Adrenal gland (tissue), 12 donors: Measurements from ENCODE around the gene TBL3. TPM values are rescaled to one million over a fixed set of nuclear protein-coding genes. Genes with fewer than 3 reads are reported as not detected.

Source experiments
- DNase-seq, 7 donors: peaks; one replicate each; pipeline ENCODE4 v3.0.0-alpha.2; 2019 to 2020
- H3K27ac ChIP-seq, 5 donors: fragments of 200-600 bp; sonication (generic) in 4 of 5; 1 replicate in 3 of 5; 2 replicates in 2 of 5; pipeline versions ENCODE4 v1.5.1 to v1.8.0; 2016 to 2020; ENCODE audit warnings: mild to moderate bottlenecking in 1 of 5
- H3K27me3 ChIP-seq: fragments of 200-600 bp; 2 replicates; pipeline ENCODE4 v1.8.0; 2021
- H3K36me3 ChIP-seq, 2 donors: fragments of 200-600 bp; replicated peaks in 1 of 2; 1 replicate in 1 of 2; 2 replicates in 1 of 2; pipeline versions ENCODE4 v1.5.1 to v1.8.0; 2018 to 2022
- H3K4me1 ChIP-seq, 2 donors: fragments of 200-600 bp; replicated peaks in 1 of 2; 1 replicate in 1 of 2; 2 replicates in 1 of 2; pipeline versions ENCODE4 v1.5.1 to v1.8.0; 2018 to 2021
- H3K4me3 ChIP-seq, 4 donors: fragments of 200-600 bp; sonication (generic) in 3 of 4; one replicate each; pipeline ENCODE4 v1.5.1; 2016 to 2018
- H3K9me3 ChIP-seq, 3 donors: fragments of 200-600 bp; sonication (generic) in 1 of 3; replicated peaks in 1 of 3; 1 replicate in 2 of 3; 2 replicates in 1 of 3; pipeline versions ENCODE4 v1.5.1 to v1.8.0; 2016 to 2021
- POLR2A ChIP-seq, 2 donors: fragments of 450-650 bp; IDR thresholded peaks; one replicate each; pipeline ENCODE4 v1.6.1; 2017; ENCODE audit warnings: antibody characterized with exemption in 2 of 2, mild to moderate bottlenecking in 2 of 2, moderate library complexity in 1 of 2
- WGBS, 4 donors: extraction: QIAGEN DNeasy Blood & Tissue Kit in 2 of 4; methylation state at CpG; one replicate each; pipeline versions ENCODE4 v1.1.5 to v1.1.7; 2013 to 2017; 5-methylcytosine and 5-hydroxymethylcytosine counted together
- intact Hi-C, 2 donors: fragments of 100-400 bp; cut with DNase I; formaldehyde crosslinking; loops; one replicate each; pipeline versions ENCODE4 v1.14.1 to v1.15.0; 2022 to 2023
- polyA plus RNA-seq, 3 donors: library from polyadenylated mRNA; stranded (reverse); fragments of 200-250 nt in 2 of 3; fragments of 350-450 nt in 1 of 3; fragmentation: Illumina TruSeq in 1 of 3; extraction: RNeasy Lipid Tissue Mini Kit (QIAGEN cat#74804) in 1 of 3; gene quantifications; one replicate each; pipeline ENCODE4 v1.2.3, GENCODE V29; 2013 to 2014
- total RNA-seq, 9 donors: library from RNA; depleted of rRNA in 4 of 9; stranded (reverse); fragments of >200 nt in 4 of 9; fragments of 120-200 nt in 1 of 9; fragmentation: NEBNext Ultra II Directional in 1 of 9; extraction: Animal tissue kit (Norgen Biotek cat#: 25700) in 1 of 9; gene quantifications; one replicate each; pipeline versions ENCODE4 v1.1.0 to v1.2.4, GENCODE V29; 2013 to 2023
- TF ChIP-seq, protein P1 (sequence below), 6 experiments: fragments of 450-650 bp in 4 of 6; fragments of 200-600 bp in 2 of 6; sonication (generic) in 1 of 6; IDR thresholded peaks; 1 replicate in 5 of 6; 2 replicates in 1 of 6; pipeline versions ENCODE4 v1.5.1 to v1.8.0; 2016 to 2021; ENCODE audit warnings: antibody characterized with exemption in 6 of 6, mild to moderate bottlenecking in 2 of 6, moderate library complexity in 1 of 6
- donor health status: healthy with polysubstance abuse.
- donor health status: Bipolar disorder and iron deficiency.
- donor health status: DM: yes; HTN: yes; CAD: no.
- donor health status: DM: no; HTN: no; CAD: no.
- donor health status: DM: no; HTN: no; CAD: no.
- donor health status: DM: yes; HTN: yes; CAD: no.

Gene TBL3
- total and polyA plus RNA-seq, 12 donors: 10.8 to 137 (median 36.2) TPM

DNA sequence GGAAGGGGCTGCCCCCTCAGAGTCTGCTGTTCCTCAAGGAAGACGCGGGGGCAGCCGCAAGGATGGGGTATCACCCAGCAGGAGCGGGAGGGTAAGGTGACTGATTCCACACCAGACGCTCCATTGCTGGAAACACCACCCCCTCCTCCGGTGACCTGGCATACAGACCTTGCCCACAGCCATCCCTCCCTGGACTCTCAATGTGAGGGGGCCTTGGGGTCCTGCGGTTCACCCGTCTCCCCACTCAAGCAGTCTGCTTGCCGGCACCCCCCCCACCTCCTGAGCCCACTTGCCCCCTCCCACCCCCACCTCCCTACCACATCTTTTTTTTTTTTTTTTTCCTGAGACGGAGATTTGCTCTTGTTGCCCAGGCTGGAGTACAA, 41.5 kb upstream of the TBL3 start:
- Histone ChIP-seq H3K27ac (no peak overlapping the region), H3K27me3 (no peaks in the 10 kb centered on the region), H3K4me1 (peaks cover 6 to 8% of the 10 kb centered on the region in 2 donors), H3K4me3 (no peak overlapping the region), H3K36me3 (no peaks in the 10 kb centered on the region), H3K9me3 (no peaks in the 10 kb centered on the region)
- TF ChIP-seq, protein P1, sequence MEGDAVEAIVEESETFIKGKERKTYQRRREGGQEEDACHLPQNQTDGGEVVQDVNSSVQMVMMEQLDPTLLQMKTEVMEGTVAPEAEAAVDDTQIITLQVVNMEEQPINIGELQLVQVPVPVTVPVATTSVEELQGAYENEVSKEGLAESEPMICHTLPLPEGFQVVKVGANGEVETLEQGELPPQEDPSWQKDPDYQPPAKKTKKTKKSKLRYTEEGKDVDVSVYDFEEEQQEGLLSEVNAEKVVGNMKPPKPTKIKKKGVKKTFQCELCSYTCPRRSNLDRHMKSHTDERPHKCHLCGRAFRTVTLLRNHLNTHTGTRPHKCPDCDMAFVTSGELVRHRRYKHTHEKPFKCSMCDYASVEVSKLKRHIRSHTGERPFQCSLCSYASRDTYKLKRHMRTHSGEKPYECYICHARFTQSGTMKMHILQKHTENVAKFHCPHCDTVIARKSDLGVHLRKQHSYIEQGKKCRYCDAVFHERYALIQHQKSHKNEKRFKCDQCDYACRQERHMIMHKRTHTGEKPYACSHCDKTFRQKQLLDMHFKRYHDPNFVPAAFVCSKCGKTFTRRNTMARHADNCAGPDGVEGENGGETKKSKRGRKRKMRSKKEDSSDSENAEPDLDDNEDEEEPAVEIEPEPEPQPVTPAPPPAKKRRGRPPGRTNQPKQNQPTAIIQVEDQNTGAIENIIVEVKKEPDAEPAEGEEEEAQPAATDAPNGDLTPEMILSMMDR (IDR thresholded peaks at IDR 0.05): no peak
- TF ChIP-seq POLR2A (IDR thresholded peaks at IDR 0.05): no peak
- intact Hi-C loops: loop anchor here in 1 of 2 donors (5.0 kb wide), 1 partner anchor 68 kb away; no protein-coding TSS in a partner anchor
- no peak for DNase-seq
- 76 to 87% (median 82%) methylated on average over 6 to 10 of the region's 10 CpGs for WGBS, 4 donors

DNA sequence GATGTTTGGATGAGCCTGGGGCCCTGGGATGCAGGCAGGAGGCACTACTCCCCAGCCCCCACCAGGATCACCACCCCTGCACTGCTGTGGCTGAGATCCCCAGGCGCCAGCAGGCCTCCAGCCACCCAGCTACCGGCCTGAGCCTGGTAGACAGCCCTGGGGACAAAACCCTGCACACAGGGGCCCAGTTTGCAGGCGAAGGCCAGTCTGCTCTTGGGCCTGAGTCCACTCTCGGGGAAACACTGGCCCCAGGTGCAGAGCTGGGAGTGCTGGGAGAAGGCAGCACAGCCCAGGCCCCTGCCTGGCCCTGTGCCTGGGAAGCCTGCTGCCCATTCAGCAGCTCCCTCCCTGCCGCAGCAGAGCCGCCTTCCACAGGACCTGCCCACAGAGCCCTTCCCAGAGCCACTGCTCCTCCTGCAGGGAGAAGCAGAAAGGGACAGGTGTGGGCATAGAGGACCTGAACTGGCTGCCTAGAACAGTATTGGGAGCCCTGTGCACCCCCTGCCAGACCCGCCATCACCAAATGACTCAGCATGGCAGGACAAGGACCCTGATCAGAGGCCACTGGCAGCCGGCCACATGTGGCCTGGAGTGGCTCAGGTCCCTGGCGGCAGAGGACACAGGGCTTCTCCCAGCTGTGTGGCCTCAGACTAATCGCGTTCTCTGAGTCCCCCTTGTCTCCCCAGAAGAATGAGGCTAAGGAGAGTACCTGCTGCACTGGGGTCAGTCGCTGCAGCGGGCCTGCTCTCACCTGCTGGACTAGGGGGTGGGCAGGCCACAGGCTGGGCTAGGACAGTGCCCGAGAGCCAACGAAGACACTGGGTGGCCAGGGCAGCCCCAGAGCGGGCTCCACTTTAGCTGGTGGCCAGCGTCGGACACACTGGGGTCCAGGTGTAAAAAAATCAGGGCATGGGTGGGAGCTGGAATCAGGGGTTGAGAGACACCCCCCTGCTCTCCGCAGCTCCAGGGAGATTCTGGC, 39.5 kb upstream of the TBL3 start:
- H3K36me3 ChIP-seq: no peaks in the 10 kb centered on the region
- peaks cover 6 to 8% of the 10 kb centered on the region in 2 donors for H3K4me1 ChIP-seq
- WGBS, 4 donors: 57 to 66% (median 65%) methylated on average over 8 to 19 of the region's 19 CpGs
- intact Hi-C loops: loop anchor here in 1 of 2 donors (5.0 kb wide), 1 partner anchor 70 kb away; no protein-coding TSS in a partner anchor
- no peak for TF ChIP-seq POLR2A (IDR thresholded peaks at IDR 0.05)
- TF ChIP-seq, protein P1 (IDR thresholded peaks at IDR 0.05): peak in 1 of 6 experiments; percentile 25
- H3K27me3 ChIP-seq: no peaks in the 10 kb centered on the region
- DNase-seq: peak; percentile 45 to 67 (median 55)
- no peak overlapping the region for H3K4me3 ChIP-seq
- no peak overlapping the region for H3K27ac ChIP-seq
- H3K9me3 ChIP-seq: no peaks in the 10 kb centered on the region

DNA sequence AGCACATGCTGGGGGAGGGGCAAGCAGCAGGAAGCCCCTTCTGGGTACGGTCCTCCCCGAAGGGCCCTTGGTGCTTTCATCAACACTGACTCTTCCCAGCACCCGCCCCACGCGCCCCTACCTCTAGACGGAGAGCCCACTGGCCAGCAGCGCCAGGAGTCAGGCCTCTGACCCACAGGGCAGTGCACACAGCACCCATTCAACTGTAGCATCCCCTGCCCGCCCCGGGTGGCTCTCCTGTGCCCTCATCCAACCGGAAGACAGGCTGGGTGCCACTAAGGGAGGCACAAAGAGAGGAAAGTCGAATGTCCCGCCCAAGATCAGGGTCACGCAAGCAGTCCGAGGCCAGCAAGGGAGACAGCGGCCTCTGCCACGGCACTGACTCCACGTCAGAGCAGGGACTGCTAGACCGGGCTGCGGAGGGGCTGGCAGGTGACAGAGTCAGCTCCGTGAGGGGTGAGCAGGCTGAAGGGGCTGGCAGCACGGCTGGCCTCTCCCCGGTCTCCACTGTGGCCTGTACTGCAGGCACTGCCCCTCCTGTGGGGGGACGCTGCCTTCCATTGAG, 38.7 kb upstream of the TBL3 start:
- 57 to 70% (median 69%) methylated on average over 10 to 23 of the region's 23 CpGs; no CpG with 5 or more reads in 1 of the 4 donors for WGBS, 4 donors
- no peak overlapping the region for H3K4me3 ChIP-seq
- H3K27ac ChIP-seq: no peak overlapping the region
- DNase-seq: no peak
- TF ChIP-seq POLR2A (IDR thresholded peaks at IDR 0.05): no peak
- TF ChIP-seq, protein P1 (IDR thresholded peaks at IDR 0.05): no peak
- H3K27me3 ChIP-seq: no peaks in the 10 kb centered on the region
- peaks cover 0 to 7% of the 10 kb centered on the region in 2 donors for H3K36me3 ChIP-seq
- peaks cover 6 to 8% of the 10 kb centered on the region in 2 donors for H3K4me1 ChIP-seq
- H3K9me3 ChIP-seq: no peaks in the 10 kb centered on the region
- intact Hi-C loops: loop anchor here in 1 of 2 donors (5.0 kb wide), 1 partner anchor 71 kb away; no protein-coding TSS in a partner anchor

DNA sequence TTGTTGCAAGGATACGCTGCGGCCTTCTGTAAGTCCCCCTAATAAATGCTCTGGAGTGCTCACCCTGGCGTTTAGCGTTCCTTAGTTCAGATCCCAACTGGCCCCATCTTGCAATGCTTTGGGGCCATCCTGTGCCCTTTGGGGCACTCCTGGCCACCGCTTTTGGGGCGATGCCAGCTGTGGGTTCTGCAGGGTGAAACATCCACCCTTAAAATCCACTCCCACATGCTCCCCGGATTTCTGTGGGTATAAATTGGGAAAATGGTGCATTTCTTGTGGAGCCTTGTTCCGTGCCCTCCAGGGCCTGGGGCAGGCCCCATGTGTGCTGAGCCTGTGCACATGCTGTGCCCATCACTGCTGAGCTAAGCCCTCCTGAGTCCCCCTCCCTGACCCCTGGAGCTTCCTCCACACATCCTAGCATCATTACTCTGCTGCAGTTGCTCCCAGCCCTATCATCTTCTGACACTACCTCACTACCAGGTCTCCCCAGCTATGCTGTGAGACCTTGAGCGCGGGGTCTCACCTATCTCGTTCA, 34.8 kb upstream of the TBL3 start:
- 92 to 96% (median 94%) methylated on average over 11 of the region's 11 CpGs for WGBS, 4 donors
- no peak overlapping the region for H3K27ac ChIP-seq
- H3K36me3 ChIP-seq: peaks cover 0 to 30% of the 10 kb centered on the region in 2 donors
- peaks cover under 1 to 4% of the 10 kb centered on the region in 2 donors for H3K4me1 ChIP-seq
- H3K27me3 ChIP-seq: no peaks in the 10 kb centered on the region
- TF ChIP-seq, protein P1 (IDR thresholded peaks at IDR 0.05): no peak
- TF ChIP-seq POLR2A (IDR thresholded peaks at IDR 0.05): no peak
- H3K4me3 ChIP-seq: no peak overlapping the region
- no peaks in the 10 kb centered on the region for H3K9me3 ChIP-seq
- intact Hi-C loops: no loop called here
- no peak for DNase-seq
